MM.1S (cell line): ENCODE results near the gene CHTF8.

Experiments used
- DNase-seq: peaks from one replicate; pipeline ENCODE4 v3.0.0-alpha.2; 2015
- H2AFZ ChIP-seq: fragments of 300-600 bp; sonication (generic); 2 replicates; pipeline ENCODE4 v1.6.0; 2016; ENCODE audit warnings: antibody characterized with exemption, low read length
- H3F3A ChIP-seq: fragments of 300-600 bp; sonication (generic); 2 replicates; pipeline ENCODE4 v1.6.1; 2016; ENCODE audit warnings: mild to moderate bottlenecking, antibody characterized with exemption, low read length, moderate library complexity, mixed read lengths; ENCODE audit not compliant: insufficient read depth
- H3K27ac ChIP-seq: fragments of 300-600 bp; sonication (generic); 2 replicates; pipeline ENCODE4 v1.5.1; 2016; ENCODE audit warnings: mild to moderate bottlenecking, low read length
- H3K27me3 ChIP-seq: fragments of 300-600 bp; sonication (generic); replicated peaks from 2 replicates; pipeline ENCODE4 v1.6.0; 2016; ENCODE audit warnings: low read length; ENCODE audit not compliant: insufficient read depth
- H3K36me3 ChIP-seq: fragments of 300-600 bp; sonication (generic); replicated peaks from 2 replicates; pipeline ENCODE4 v1.6.1; 2016; ENCODE audit warnings: mild to moderate bottlenecking, low read length, mixed read lengths; ENCODE audit not compliant: insufficient read depth
- H3K4me1 ChIP-seq: fragments of 300-600 bp; sonication (generic); 2 replicates; pipeline ENCODE4 v1.6.1; 2016; ENCODE audit warnings: low read length, mixed read lengths
- H3K4me2 ChIP-seq: fragments of 300-600 bp; sonication (generic); 2 replicates; pipeline ENCODE4 v1.6.0; 2016; ENCODE audit warnings: low read depth, low read length
- H3K4me3 ChIP-seq: fragments of 300-600 bp; sonication (generic); 2 replicates; pipeline ENCODE4 v1.5.1; 2016; ENCODE audit warnings: low read length, mixed read lengths
- H3K79me2 ChIP-seq: fragments of 300-600 bp; sonication (generic); 2 replicates; pipeline ENCODE4 v1.6.1; 2016; ENCODE audit warnings: mixed run types, low read length, mixed read lengths
- H3K9ac ChIP-seq: fragments of 300-600 bp; sonication (generic); 2 replicates; pipeline ENCODE4 v1.6.1; 2016; ENCODE audit warnings: low read length, mixed read lengths
- H3K9me2 ChIP-seq: fragments of 300-600 bp; sonication (generic); replicated peaks from 2 replicates; pipeline ENCODE4 v1.6.1; 2016; ENCODE audit warnings: mild to moderate bottlenecking, low read length, mixed read lengths; ENCODE audit not compliant: insufficient read depth
- H3K9me3 ChIP-seq: fragments of 300-600 bp; sonication (generic); replicated peaks from 2 replicates; pipeline ENCODE4 v1.6.1; 2016; ENCODE audit warnings: mild to moderate bottlenecking, low read length, mixed read lengths; ENCODE audit not compliant: insufficient read depth
- H4K20me1 ChIP-seq: fragments of 300-600 bp; sonication (generic); 2 replicates; pipeline ENCODE4 v1.6.1; 2016; ENCODE audit warnings: mild to moderate bottlenecking, low read length, moderate library complexity, mixed read lengths; ENCODE audit not compliant: insufficient read depth
- CTCF ChIP-seq: fragments of 300-600 bp; sonication (generic); IDR thresholded peaks from 2 replicates; pipeline ENCODE4 v1.5.1; 2016; ENCODE audit warnings: antibody characterized with exemption, low read length, mixed read lengths
- EZH2 ChIP-seq: fragments of 300-600 bp; sonication (generic); optimal IDR thresholded peaks from 2 replicates; pipeline ENCODE3; 2017; ENCODE audit warnings: low read depth, mild to moderate bottlenecking, antibody characterized with exemption, low read length, mixed read lengths
- EZH2phosphoT487 ChIP-seq: fragments of 300-600 bp; sonication (generic); IDR thresholded peaks from 2 replicates; pipeline ENCODE4 v1.6.1; 2018; ENCODE audit warnings: antibody characterized with exemption, low read length

Gene CHTF8

DNA sequence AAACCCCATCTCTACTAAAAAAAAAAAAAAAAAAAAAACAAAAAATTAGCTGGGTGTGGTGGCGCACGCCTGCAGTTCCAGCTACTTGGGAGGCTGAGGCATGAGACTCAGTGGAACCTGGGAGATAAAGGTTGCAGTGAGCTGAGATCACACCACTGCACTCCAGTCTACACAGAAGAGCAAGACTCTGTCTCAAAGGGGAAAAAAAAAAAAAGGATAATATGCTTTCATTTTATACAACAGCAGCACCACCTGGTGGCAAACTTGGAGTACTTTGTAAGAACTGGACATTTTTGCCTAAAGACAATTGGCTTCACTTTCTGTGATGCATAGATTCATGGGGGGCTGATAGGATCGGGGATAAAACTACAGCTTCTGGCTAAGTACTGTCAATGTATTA is 8.5 kb downstream of the CHTF8 start:
- no peaks in the 10 kb centered on the region; the same call in 1 of the 2 replicates for H4K20me1 ChIP-seq
- no peaks in the 10 kb centered on the region for H3K27me3 ChIP-seq
- peaks cover 27% of the 10 kb centered on the region for H3K79me2 ChIP-seq
- no peaks in the 10 kb centered on the region for H3F3A ChIP-seq
- no peak overlapping the region for H2AFZ ChIP-seq
- H3K4me1 ChIP-seq, result no peaks in the 10 kb centered on the region
- H3K27ac ChIP-seq, result no peak overlapping the region
- TF ChIP-seq CTCF, result peak; percentile 67
- no peak for TF ChIP-seq EZH2phosphoT487
- TF ChIP-seq EZH2, result no peak
- no peaks in the 10 kb centered on the region for H3K9me2 ChIP-seq
- H3K4me3 ChIP-seq, result no peak overlapping the region
- H3K9me3 ChIP-seq, result no peaks in the 10 kb centered on the region
- DNase-seq, result peak; percentile 72
- no peak overlapping the region for H3K9ac ChIP-seq
- H3K36me3 ChIP-seq, result no peaks in the 10 kb centered on the region
- no peak overlapping the region for H3K4me2 ChIP-seq

DNA sequence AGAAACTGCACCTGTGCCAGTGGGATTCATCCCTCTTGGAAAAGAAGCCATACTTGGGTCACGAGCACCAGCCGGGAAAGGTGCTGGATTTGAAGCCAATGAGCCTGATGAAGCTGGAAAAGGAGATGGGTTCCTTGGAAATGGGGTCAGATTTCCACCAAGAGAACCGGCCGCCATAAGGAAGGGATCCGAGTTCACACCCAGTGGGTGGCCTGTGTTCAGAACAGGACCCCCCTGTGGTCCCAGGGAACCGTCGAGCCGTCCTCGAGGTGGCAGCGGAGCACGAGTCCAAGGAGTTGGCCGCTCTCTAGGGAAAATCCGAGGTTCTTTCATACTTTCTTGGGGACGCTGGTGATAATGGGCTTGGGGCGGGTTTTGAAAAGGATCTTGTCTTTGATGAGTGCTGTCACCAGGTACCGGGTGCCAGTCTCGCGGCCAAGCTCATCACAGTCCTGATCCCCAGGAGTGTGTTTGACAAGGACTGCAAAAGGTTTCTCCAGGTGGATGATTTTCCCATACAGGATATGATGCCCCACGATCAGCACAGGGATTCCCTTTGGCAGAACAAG is 12.2 kb downstream of the CHTF8 start:
- DNase-seq, result no peak
- Histone ChIP-seq H3K9ac (no peak overlapping the region), H3K79me2 (peaks cover 4% of the 10 kb centered on the region), H2AFZ (no peak overlapping the region), H3K9me3 (no peaks in the 10 kb centered on the region), H3K4me1 (no peaks in the 10 kb centered on the region), H3K9me2 (no peaks in the 10 kb centered on the region), H3K4me3 (no peak overlapping the region), H3K27me3 (no peaks in the 10 kb centered on the region), H4K20me1 (no peaks in the 10 kb centered on the region), H3K27ac (no peak overlapping the region), H3K36me3 (no peaks in the 10 kb centered on the region), H3F3A (no peaks in the 10 kb centered on the region), H3K4me2 (no peak overlapping the region)
- TF ChIP-seq CTCF (no peak), EZH2 (no peak), EZH2phosphoT487 (no peak)

DNA sequence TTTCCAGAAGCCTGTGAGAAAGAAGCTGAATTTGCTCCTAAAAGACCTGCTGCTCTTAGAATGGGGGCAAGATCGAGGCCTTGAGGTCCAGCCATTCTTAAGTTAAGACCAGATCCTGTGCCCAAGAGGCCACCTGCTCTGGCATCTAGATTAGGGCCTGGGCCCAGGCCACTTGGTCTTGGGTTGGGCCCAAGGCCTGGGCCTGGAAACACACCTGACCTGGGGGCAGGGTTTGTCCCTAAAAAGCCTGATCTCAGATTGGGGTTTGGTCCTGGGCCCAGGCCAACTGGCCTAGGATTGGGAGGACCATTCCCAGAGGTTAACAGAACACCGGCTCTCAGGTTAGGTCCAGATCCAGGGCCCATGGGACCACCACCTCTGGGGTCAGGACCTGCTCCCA is 12.9 kb downstream of the CHTF8 start:
- H2AFZ ChIP-seq, result no peak overlapping the region
- TF ChIP-seq EZH2, result no peak
- no peak overlapping the region for H3K27ac ChIP-seq
- no peaks in the 10 kb centered on the region for H3K9me2 ChIP-seq
- H3F3A ChIP-seq, result no peaks in the 10 kb centered on the region
- H3K9ac ChIP-seq, result no peak overlapping the region
- peaks cover 4% of the 10 kb centered on the region; the same call in 1 of the 2 replicates for H3K79me2 ChIP-seq
- no peak overlapping the region for H3K4me2 ChIP-seq
- no peaks in the 10 kb centered on the region for H3K27me3 ChIP-seq
- no peaks in the 10 kb centered on the region for H3K9me3 ChIP-seq
- H3K4me1 ChIP-seq, result no peaks in the 10 kb centered on the region
- H4K20me1 ChIP-seq, result no peaks in the 10 kb centered on the region
- H3K36me3 ChIP-seq, result no peaks in the 10 kb centered on the region
- no peak for DNase-seq
- H3K4me3 ChIP-seq, result no peak overlapping the region

DNA sequence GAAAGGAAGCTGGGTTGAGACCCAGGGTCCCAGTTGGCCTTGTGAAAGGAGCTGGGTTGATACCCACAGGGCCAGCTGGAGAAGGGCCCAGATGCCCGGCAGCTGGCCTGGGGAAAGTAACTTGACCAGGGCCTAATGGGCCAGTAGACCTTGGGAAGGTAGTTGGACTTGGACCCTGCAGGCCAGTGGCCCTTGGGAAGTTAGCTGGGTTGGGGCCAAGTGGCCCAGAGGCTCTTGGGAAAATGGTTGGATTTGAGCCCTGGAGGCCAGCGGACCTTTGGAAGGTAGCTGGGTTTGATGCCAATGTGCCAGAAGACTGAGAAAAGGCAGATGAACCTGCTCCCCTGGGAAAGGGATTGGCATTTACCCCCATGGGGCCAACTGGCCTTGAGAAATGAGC is 13.4 kb downstream of the CHTF8 start:
- H3K27ac ChIP-seq, result no peak overlapping the region
- TF ChIP-seq EZH2phosphoT487, result no peak
- no peak for TF ChIP-seq CTCF
- no peak for TF ChIP-seq EZH2
- no peak overlapping the region for H3K9ac ChIP-seq
- no peaks in the 10 kb centered on the region for H3K36me3 ChIP-seq
- H3K9me3 ChIP-seq, result no peaks in the 10 kb centered on the region
- H3K4me3 ChIP-seq, result no peak overlapping the region
- no peaks in the 10 kb centered on the region for H3F3A ChIP-seq
- H3K9me2 ChIP-seq, result no peaks in the 10 kb centered on the region
- H3K4me1 ChIP-seq, result no peaks in the 10 kb centered on the region
- peaks cover 4% of the 10 kb centered on the region; the same call in 1 of the 2 replicates for H3K79me2 ChIP-seq
- H3K4me2 ChIP-seq, result no peak overlapping the region
- no peak for DNase-seq
- H3K27me3 ChIP-seq, result no peaks in the 10 kb centered on the region
- H2AFZ ChIP-seq, result no peak overlapping the region
- no peaks in the 10 kb centered on the region for H4K20me1 ChIP-seq
